Body of pancreas (tissue), 4 donors: ENCODE data around the gene PSEN1. TPM values are rescaled to one million over a fixed set of nuclear protein-coding genes. Genes with fewer than 3 reads are reported as not detected.
A peak's percentile ranks its signal among the peaks of the same experiment; 100 is the strongest.
"Not testable (repeated sequence)": the region's sequence is repeated elsewhere in the genome, so short reads cannot be mapped to it uniquely, and the experiment has no call there.

Source experiments
- ATAC-seq: fragments of 150-250 bp; one replicate; pipeline ENCODE4 v1.9.1; 2016
- DNase-seq, 4 donors: peaks; one replicate each; pipeline ENCODE4 v3.0.0-alpha.2; 2019
- H3K27ac ChIP-seq, 4 donors: fragments of 200-600 bp; sonication (generic); 1 replicate in 3 of 4; 2 replicates in 1 of 4; pipeline versions ENCODE4 v1.5.1 to v1.6.1; 2016 to 2019; ENCODE audit warnings: mild to moderate bottlenecking in 1 of 4, mixed read lengths in 1 of 4, moderate library complexity in 1 of 4
- H3K27me3 ChIP-seq, 2 donors: fragments of 200-600 bp; sonication (generic); one replicate each; pipeline ENCODE4 v1.6.0; 2016; ENCODE audit warnings: mild to moderate bottlenecking in 1 of 2
- H3K36me3 ChIP-seq, 2 donors: fragments of 200-600 bp; sonication (generic); replicated peaks in 1 of 2; 2 replicates each; pipeline ENCODE4 v1.5.1; 2016; ENCODE audit warnings: low read depth in 2 of 2; ENCODE audit not compliant: insufficient read depth in 1 of 2
- H3K4me1 ChIP-seq: fragments of 200-600 bp; sonication (generic); one replicate; pipeline ENCODE4 v1.6.0; 2016
- H3K4me3 ChIP-seq, 2 donors: fragments of 200-600 bp; sonication (generic); 1 replicate in 1 of 2; 2 replicates in 1 of 2; pipeline ENCODE4 v1.5.1; 2016 to 2019
- H3K9me3 ChIP-seq, 3 donors: fragments of 200-600 bp; sonication (generic); 1 replicate in 2 of 3; 2 replicates in 1 of 3; pipeline ENCODE4 v1.5.1; 2016
- POLR2A ChIP-seq, 3 donors: fragments of 450-650 bp; IDR thresholded peaks; one replicate each; pipeline ENCODE4 v1.6.1; 2016; ENCODE audit warnings: antibody characterized with exemption in 3 of 3, mild to moderate bottlenecking in 2 of 3
- WGBS, 2 donors: methylation state at CpG; one replicate each; pipeline ENCODE4 v1.1.5; 2017; 5-methylcytosine and 5-hydroxymethylcytosine counted together
- intact Hi-C: fragments of 100-400 bp; cut with DNase I; formaldehyde crosslinking; loops from one replicate; pipeline ENCODE4 v1.15.1; 2023
- total RNA-seq, 2 donors: library from RNA; depleted of rRNA; stranded (reverse); fragments of >200 nt; gene quantifications; one replicate each; pipeline ENCODE4 v1.1.0, GENCODE V29; 2016
- TF ChIP-seq, protein P1 (sequence below), 7 experiments: fragments of 450-650 bp in 4 of 7; fragments of 200-600 bp in 3 of 7; sonication (generic) in 3 of 7; IDR thresholded peaks; one replicate each; pipeline ENCODE4 v1.5.1; 2016 to 2019; ENCODE audit warnings: antibody characterized with exemption in 7 of 7

The PSEN1 gene
- total RNA-seq, 2 donors from 2014 or later: 14.2 to 21.8 TPM

GRCh38 chr14:73172500-73172899 is 36.2 kb downstream of the PSEN1 start:
- no peaks in the 10 kb centered on the region for H3K9me3 ChIP-seq
- H3K4me3 ChIP-seq: no peak overlapping the region
- ATAC-seq (no peak), DNase-seq (no peak)
- WGBS, 2 donors: 90 to 92% methylated on average over 3 of the region's 3 CpGs
- H3K27ac ChIP-seq: no peak overlapping the region
- no peaks in the 10 kb centered on the region for H3K27me3 ChIP-seq
- intact Hi-C loops: no loop called here
- TF ChIP-seq, protein P1, sequence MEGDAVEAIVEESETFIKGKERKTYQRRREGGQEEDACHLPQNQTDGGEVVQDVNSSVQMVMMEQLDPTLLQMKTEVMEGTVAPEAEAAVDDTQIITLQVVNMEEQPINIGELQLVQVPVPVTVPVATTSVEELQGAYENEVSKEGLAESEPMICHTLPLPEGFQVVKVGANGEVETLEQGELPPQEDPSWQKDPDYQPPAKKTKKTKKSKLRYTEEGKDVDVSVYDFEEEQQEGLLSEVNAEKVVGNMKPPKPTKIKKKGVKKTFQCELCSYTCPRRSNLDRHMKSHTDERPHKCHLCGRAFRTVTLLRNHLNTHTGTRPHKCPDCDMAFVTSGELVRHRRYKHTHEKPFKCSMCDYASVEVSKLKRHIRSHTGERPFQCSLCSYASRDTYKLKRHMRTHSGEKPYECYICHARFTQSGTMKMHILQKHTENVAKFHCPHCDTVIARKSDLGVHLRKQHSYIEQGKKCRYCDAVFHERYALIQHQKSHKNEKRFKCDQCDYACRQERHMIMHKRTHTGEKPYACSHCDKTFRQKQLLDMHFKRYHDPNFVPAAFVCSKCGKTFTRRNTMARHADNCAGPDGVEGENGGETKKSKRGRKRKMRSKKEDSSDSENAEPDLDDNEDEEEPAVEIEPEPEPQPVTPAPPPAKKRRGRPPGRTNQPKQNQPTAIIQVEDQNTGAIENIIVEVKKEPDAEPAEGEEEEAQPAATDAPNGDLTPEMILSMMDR (IDR thresholded peaks at IDR 0.05): no peak
- no peak for TF ChIP-seq POLR2A (IDR thresholded peaks at IDR 0.05)
- no peaks in the 10 kb centered on the region for H3K4me1 ChIP-seq
- H3K36me3 ChIP-seq: peaks cover 0 to 17% of the 10 kb centered on the region in 2 donors

DNA sequence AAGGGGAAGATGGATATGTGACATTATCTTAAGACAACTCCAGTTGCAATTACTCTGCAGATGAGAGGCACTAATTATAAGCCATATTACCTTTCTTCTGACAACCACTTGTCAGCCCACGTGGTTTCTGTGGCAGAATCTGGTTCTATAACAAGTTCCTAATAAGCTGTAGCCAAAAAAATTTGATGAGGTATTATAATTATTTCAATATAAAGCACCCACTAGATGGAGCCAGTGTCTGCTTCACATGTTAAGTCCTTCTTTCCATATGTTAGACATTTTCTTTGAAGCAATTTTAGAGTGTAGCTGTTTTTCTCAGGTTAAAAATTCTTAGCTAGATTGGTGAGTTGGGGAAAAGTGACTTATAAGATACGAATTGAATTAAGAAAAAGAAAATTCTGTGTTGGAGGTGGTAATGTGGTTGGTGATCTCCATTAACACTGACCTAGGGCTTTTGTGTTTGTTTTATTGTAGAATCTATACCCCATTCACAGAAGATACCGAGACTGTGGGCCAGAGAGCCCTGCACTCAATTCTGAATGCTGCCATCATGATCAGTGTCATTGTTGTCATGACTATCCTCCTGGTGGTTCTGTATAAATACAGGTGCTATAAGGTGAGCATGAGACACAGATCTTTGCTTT is 36.9 kb downstream of the PSEN1 start:
- DNase-seq: no peak
- no peak for TF ChIP-seq POLR2A (IDR thresholded peaks at IDR 0.05)
- TF ChIP-seq, protein P1 (IDR thresholded peaks at IDR 0.05): peak; percentile 15 to 46 (median 39)
- H3K4me1 ChIP-seq: no peaks in the 10 kb centered on the region
- no peak overlapping the region for H3K4me3 ChIP-seq
- no peaks in the 10 kb centered on the region for H3K9me3 ChIP-seq
- no peaks in the 10 kb centered on the region for H3K27me3 ChIP-seq
- no peak for ATAC-seq
- WGBS, 2 donors: 29 to 34% methylated on average over 3 of the region's 3 CpGs
- intact Hi-C loops: no loop called here
- no peak overlapping the region for H3K27ac ChIP-seq
- peaks cover 0 to 17% of the 10 kb centered on the region in 2 donors for H3K36me3 ChIP-seq

DNA sequence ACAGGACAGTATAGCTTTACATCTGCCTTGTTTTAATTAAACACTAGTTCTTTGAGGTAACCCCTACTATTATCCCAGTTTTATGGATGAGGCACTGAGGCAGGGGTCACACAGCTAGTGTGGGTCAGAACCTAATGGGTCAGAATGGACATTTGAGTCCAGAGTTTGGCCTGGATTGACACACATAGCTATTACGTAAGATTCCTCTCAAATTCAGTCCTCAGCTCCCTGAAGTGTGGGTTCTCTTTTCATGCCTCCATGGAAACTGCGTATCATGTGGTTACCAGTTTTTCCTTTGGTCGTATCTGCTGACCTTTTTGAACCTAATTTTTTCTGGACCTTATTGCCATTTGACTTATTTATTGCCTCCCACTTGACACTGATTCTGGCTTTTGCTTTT is 40.4 kb downstream of the PSEN1 start:
- Histone ChIP-seq H3K27ac (no peak overlapping the region), H3K36me3 (peaks cover 0 to 8% of the 10 kb centered on the region in 2 donors), H3K4me3 (no peak overlapping the region), H3K4me1 (peaks cover 8% of the 10 kb centered on the region), H3K27me3 (no peaks in the 10 kb centered on the region), H3K9me3 (no peaks in the 10 kb centered on the region)
- ATAC-seq: no peak
- 61 to 82% methylated on average over 3 of the region's 3 CpGs for WGBS, 2 donors
- DNase-seq: no peak
- TF ChIP-seq POLR2A (IDR thresholded peaks at IDR 0.05): no peak
- TF ChIP-seq, protein P1 (IDR thresholded peaks at IDR 0.05): no peak
- intact Hi-C loops: no loop called here

DNA sequence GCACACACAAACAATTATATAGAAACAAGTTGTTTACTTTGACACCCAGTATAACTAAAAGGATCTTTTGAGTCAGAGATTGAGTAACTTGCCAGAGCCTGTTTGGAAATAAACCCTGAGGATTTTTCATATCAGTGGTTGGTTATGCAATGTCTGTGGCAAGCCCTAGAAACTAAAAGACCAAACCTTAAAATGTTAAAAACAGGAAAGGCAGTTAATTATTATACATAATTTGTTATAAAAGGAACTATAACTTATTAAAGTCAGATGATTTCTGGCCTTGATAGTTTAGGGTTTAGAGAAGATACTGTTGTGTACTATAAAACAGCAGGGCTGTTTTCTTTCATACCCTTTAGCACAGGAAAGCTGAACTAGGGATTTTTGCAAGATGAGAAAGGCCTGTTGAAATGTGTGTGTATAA is 44.1 kb downstream of the PSEN1 start:
- intact Hi-C loops: no loop called here
- TF ChIP-seq, protein P1 (IDR thresholded peaks at IDR 0.05): no peak
- H3K36me3 ChIP-seq: no peaks in the 10 kb centered on the region
- H3K27ac ChIP-seq: peak overlapping the region in 3 of 4 donors; percentile 0 to 69 (median 14)
- no peak overlapping the region for H3K4me3 ChIP-seq
- no peaks in the 10 kb centered on the region for H3K9me3 ChIP-seq
- DNase-seq: peak in 1 of 4 donors; percentile 46
- H3K4me1 ChIP-seq: peaks cover 8% of the 10 kb centered on the region
- no peaks in the 10 kb centered on the region for H3K27me3 ChIP-seq
- peak; percentile 48 for ATAC-seq

DNA sequence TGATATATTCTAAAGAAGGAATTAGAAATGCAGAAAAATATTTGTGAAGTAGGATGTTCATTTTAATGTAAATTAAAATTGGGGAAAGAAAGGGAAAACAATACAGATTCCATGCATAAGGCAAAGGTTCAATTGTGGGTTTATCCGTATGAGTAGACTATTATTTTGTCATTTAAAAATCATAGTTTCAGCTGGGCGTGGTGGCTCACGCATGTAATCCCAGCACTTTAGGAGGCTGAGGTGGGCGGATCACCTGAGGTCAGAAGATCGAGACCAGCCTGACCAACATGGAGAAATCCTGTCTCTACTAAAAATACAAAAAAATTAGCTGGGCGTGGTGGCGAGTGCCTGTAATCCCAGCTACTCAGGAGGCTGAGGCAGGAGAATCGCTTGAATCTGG is 44.7 kb downstream of the PSEN1 start:
- H3K36me3 ChIP-seq, H3K4me3 ChIP-seq, H3K4me1 ChIP-seq, intact Hi-C loops, H3K27me3 ChIP-seq, DNase-seq, H3K9me3 ChIP-seq, ATAC-seq: not testable (repeated sequence)
- WGBS, 2 donors: 85 to 94% methylated on average over 8 of the region's 8 CpGs
- H3K27ac ChIP-seq: peak overlapping the region in 1 of 4 donors; percentile 69
